ENCODE data around the gene KRTAP5-7.
"Not testable (repeated sequence)": the region's sequence is repeated elsewhere in the genome, so short reads cannot be mapped to it uniquely, and the experiment has no call there.

The KRTAP5-7 gene

DNA sequence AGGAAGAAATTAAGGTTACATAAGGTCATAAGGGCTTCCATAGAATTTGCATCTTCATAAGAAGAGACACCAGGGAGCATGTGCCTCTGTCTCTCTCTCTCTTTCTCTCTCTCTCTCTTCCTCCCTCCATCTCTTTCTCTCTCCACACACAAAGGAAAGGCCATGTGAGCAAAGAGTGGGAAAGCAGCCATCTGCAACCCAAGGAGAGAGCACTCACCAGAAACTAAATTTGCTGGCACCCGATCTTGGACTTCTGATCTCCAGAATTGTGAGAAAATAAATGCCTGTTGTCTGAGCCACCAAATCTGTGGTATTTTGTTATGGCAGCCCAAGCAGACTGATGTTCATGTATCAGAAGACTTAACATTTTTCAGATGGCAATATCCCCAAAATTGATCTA, 31.9 kb downstream of the KRTAP5-7 start:
- no peak for DNase-seq (ENCODE audit: low spot score)

GRCh38 chr11:71562120-71562519, 35.1 kb downstream of the KRTAP5-7 start:
- no peak for DNase-seq (ENCODE audit: low spot score)

DNA sequence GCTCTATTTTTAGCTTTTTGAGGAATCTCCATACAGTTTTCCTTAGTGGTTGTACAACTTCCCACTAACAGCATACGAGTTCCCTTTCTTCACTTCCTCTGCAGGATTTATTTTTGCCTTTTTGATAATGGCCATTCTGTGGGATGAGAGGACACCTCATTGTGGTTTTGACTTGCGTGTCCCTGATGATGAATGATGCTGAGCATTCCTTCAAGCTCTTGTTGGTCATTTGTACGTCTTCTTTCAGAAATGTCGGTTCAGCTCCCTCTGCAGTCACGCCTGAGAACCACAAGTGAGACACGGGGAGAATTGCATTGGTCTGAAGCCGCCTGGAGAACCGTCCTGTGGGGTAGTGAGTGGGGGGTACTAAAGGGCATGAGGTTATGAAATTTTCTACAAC, 36.3 kb downstream of the KRTAP5-7 start:
- peak; percentile 72 for DNase-seq (ENCODE audit: low spot score)

- no peak for DNase-seq (ENCODE audit: low spot score)
Measured at GRCh38 chr11:71564430-71564829, 37.4 kb downstream of the KRTAP5-7 start.

DNA sequence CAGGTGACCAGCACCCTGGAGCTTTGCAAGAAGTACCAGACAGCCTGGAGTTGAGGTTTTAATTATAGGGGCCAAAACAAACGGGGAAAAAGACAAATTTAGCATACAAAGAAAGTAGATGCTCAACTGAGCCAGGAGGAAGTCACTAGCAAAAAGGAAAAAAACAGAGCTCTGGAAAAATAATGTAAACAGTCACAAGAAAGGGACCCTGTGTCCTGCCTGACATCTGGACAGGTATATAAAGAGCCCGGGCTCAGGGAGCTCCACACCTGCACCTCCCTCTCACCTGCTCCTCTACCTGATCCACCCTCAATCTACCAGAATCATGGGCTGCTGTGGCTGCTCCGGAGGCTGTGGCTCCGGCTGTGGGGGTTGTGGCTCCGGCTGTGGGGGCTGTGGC, 38.2 kb downstream of the KRTAP5-7 start, which contains the start of gene KRTAP5-10:
Gene KRTAP5-10, plus strand, starts transcription at position 301 of the 400 bp plus-strand sequence. Its CDS starts 25 bp downstream, at position 326.
- no peak for DNase-seq (ENCODE audit: low spot score)

DNA sequence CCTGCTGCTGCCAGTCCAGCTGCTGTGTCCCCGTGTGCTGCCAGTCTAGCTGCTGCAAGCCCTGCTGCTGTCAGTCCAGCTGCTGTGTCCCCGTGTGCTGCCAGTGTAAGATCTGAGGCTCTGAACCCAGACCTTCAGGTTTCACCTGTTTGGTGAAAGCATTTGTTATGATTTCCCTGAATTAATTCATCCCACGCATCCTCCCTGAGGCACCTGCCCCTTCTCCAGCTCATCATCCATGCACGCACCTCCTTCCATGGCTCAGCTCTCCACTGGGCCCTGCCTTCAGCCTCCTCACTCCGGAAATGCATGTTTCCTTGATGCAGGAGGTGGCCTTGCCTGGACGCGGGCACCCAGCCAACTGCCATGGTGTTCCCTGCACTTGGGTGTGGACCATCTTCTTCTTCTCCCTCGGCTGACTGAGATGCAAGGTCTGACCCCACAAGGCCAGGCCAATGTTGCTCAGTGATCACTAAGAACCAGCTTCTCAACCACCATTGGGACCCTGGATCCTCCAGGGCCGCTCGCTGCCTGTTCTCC, 39.1 kb downstream of the KRTAP5-7 start:
- no peak for DNase-seq (ENCODE audit: low spot score)

DNA sequence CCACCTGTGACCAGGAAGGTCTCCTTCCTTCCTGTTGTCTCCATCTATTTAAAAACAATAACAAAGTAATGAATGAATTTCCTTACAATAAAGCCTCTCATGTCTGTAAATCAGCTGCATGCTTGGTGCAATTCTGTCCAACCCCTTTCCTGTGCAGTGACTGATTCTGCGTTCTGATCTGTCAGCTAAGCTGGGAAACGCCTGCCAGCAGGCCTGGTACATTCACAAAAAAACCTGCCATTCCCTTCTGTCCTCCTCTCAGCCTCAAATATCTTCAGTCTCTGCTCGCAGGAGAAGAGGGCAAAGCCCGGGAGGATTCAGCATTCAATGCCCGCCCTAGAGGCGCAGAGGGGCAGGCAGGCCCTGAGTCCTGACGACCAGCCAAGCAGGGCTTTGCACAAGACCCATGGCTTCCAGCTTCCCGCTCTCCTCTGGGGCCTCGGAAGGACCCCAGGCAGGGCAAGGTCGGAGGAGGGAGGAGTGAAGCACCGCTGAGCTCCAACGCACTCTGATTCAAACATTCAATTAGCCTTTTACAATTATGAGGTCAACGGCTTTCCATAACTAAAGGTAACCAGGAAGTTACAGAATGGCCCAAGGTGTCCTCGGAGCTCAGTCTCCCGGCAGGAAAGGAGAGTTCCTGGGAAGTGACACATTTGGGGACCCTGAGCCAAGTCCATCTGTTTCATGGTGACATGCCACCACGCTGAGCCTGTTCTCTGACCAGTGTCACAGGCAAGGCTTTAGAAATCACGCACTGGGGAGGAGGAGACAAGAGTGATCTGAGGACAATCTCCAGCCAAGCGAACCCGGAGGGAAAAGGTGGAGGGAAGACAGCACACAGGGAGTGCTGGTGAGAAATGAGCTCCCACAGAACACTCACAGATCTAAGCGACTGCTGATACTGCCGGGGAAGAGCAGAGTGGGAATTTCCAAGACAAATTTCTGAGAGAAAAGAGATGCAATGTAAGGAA, 39.8 kb downstream of the KRTAP5-7 start:
- not testable (repeated sequence) for DNase-seq (ENCODE audit: low spot score)

- not testable (repeated sequence) for DNase-seq (ENCODE audit: low spot score)
Measured at GRCh38 chr11:71567633-71568032, 40.6 kb downstream of the KRTAP5-7 start.

GRCh38 chr11:71568704-71569349, 41.8 kb downstream of the KRTAP5-7 start:
- no peak for DNase-seq (ENCODE audit: low spot score)

GRCh38 chr11:71571101-71571850, 44.2 kb downstream of the KRTAP5-7 start:
- not testable (repeated sequence) for DNase-seq (ENCODE audit: low spot score)

GRCh38 chr11:71572811-71573210, 45.7 kb downstream of the KRTAP5-7 start:
- no peak for DNase-seq (ENCODE audit: low spot score)

GRCh38 chr11:71574418-71574817, 47.4 kb downstream of the KRTAP5-7 start:
- no peak for DNase-seq (ENCODE audit: low spot score)

- no peak for DNase-seq (ENCODE audit: low spot score)
Measured at GRCh38 chr11:71575723-71576424, 48.8 kb downstream of the KRTAP5-7 start.

DNA sequence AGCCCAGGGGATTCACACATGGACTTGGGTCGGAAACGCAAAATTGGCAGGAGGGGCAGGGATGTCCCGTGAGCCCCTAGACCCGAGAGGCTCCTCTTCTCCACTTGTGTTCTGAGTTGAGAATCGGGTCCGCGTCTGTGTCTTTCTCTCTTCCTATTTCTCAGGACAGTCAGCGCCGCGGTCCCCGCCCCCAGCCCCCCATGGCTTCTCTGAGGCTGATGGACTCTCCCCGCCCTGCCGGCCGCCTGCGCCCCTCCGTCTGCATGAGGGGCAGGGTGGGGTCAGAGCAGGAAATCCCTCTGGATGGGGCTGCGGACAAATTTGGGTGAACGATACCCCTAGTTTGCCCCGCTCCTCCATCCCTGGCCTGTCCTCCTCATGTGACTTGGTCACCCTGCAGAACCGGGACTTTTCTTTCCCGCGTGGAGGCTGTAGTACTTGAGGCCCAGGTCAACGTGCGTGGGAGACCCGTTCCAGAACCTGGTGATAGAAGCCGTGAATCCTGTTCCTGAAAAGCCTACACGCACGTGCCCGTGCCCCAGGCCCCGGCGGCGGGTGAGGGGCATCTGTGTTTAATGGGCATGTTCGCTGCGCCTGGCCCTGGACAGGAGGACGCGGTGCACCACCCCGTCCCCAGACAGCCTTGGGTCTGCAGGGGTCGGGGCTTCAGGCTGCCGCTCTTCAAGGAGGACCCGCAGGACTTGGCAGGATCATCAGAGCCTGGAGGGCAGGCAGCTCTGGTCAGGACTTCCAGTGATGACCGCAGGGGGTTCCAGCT, 49.8 kb downstream of the KRTAP5-7 start:
- DNase-seq (ENCODE audit: low spot score), result not testable (repeated sequence)

DNA sequence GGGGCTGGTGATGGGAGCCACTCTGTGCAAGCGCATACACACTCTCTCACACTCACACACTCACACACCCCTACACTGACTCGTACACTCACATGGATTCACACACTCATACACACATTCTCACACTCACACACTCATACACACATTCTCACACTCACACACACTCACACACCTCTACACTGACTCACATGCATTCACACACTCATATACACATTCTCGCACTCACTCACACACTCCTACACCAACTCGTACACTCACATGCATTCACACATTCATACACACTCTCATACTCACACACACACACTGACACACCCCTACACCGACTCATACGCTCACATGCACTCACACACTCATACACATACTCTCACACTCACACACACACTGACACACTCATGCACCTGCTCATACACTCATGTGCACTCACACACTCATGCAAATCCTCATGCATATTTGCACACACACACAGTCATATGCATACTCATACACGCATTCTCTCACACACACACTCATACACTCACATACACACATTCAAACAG, 50.5 kb downstream of the KRTAP5-7 start:
- DNase-seq (ENCODE audit: low spot score), result no peak
